SK-N-SH (cell line): ENCODE measurements around the gene MET. TPM values are rescaled to one million over a fixed set of nuclear protein-coding genes. Genes with fewer than 3 reads are reported as not detected.

Experiments used
- CTCF ChIA-PET: fragments of 300-600, 350-600 bp; formaldehyde crosslinking; extraction: SDS; loops from one replicate; lab custom pipeline; 2021; lab: Yijun Ruan, JAX
- POLR2A ChIA-PET: fragments of 350-600 bp; sonication (Branson Sonifier 250); formaldehyde crosslinking; extraction: SDS; loops from one replicate; lab custom pipeline; 2020; ENCODE audit warnings: antibody characterized with exemption, inconsistent platforms; lab: Yijun Ruan, JAX
- DNase-seq: peaks from one replicate; pipeline ENCODE4 v3.0.0; 2012
- H2AFZ ChIP-seq: fragments of 200-600 bp; sonication (generic); 2 replicates; pipeline ENCODE4 v1.8.1; 2016; ENCODE audit warnings: antibody characterized with exemption, mild to moderate bottlenecking, low read depth
- H3F3A ChIP-seq: fragments of 200-600 bp; sonication (generic); replicated peaks from 2 replicates; pipeline ENCODE3; 2016; ENCODE audit warnings: antibody characterized with exemption, mild to moderate bottlenecking; ENCODE audit not compliant: insufficient read depth
- H3K27ac ChIP-seq, 2 experiments: fragments of 200-500 bp in 1 of 2; fragments of 200-600 bp in 1 of 2; sonication (Bioruptor generic) in 1 of 2; sonication (generic), shearing (Covaris generic) in 1 of 2; 2 replicates each; pipeline versions ENCODE4 v1.5.1 to v1.6.1; 2014 to 2016; ENCODE audit warnings: low read depth in 2 of 2, inconsistent platforms in 1 of 2, low read length in 1 of 2, mild to moderate bottlenecking in 1 of 2, mixed read lengths in 1 of 2
- H3K27me3 ChIP-seq: fragments of 200-600 bp; sonication (generic), shearing (Covaris generic); 2 replicates; pipeline ENCODE4 v1.6.1; 2016; ENCODE audit warnings: mixed run types; ENCODE audit not compliant: insufficient read depth
- H3K36me3 ChIP-seq, 2 experiments: fragments of 200-500 bp in 1 of 2; fragments of 200-600 bp in 1 of 2; sonication (Bioruptor generic) in 1 of 2; sonication (generic) in 1 of 2; replicated peaks in 1 of 2; 2 replicates each; pipeline versions ENCODE3 to v1.5.1; 2014 to 2016; ENCODE audit warnings: low read length in 1 of 2, mild to moderate bottlenecking in 1 of 2; ENCODE audit not compliant: insufficient read depth in 2 of 2, control insufficient read depth in 1 of 2
- H3K4me1 ChIP-seq, 2 experiments: fragments of 200-500 bp in 1 of 2; fragments of 200-600 bp in 1 of 2; sonication (Bioruptor generic) in 1 of 2; sonication (generic), shearing (Covaris generic) in 1 of 2; 2 replicates each; pipeline versions ENCODE4 v1.5.1 to v1.6.1; 2014 to 2016; ENCODE audit warnings: low read depth in 1 of 2, low read length in 1 of 2, mixed run types in 1 of 2; ENCODE audit not compliant: insufficient read depth in 2 of 2, control insufficient read depth in 1 of 2
- H3K4me2 ChIP-seq: fragments of 200-600 bp; sonication (generic), shearing (Covaris generic); 2 replicates; pipeline ENCODE4 v1.6.1; 2017; ENCODE audit warnings: mixed run types
- H3K4me3 ChIP-seq, 2 experiments: fragments of 200-500 bp in 1 of 2; fragments of 200-600 bp in 1 of 2; sonication (Bioruptor generic) in 1 of 2; sonication (generic), shearing (Covaris generic) in 1 of 2; 2 replicates each; pipeline versions ENCODE4 v1.5.1 to v1.8.1; 2014 to 2016; ENCODE audit warnings: low read depth in 2 of 2, inconsistent platforms in 1 of 2, low read length in 1 of 2, mild to moderate bottlenecking in 1 of 2, mixed read lengths in 1 of 2, moderate library complexity in 1 of 2
- H3K79me2 ChIP-seq: fragments of 200-600 bp; sonication (generic); 2 replicates; pipeline ENCODE4 v1.8.1; 2017; ENCODE audit warnings: mild to moderate bottlenecking; ENCODE audit not compliant: insufficient read depth
- H3K9ac ChIP-seq: fragments of 200-600 bp; sonication (generic); 2 replicates; pipeline ENCODE4 v1.6.1; 2017; ENCODE audit warnings: mixed run types
- H3K9me2 ChIP-seq: fragments of 200-600 bp; sonication (generic); 2 replicates; pipeline ENCODE4 v1.6.1; 2017; ENCODE audit warnings: mixed run types
- H3K9me3 ChIP-seq: fragments of 200-600 bp; sonication (generic); 2 replicates; pipeline ENCODE4 v1.6.1; 2017; ENCODE audit warnings: mixed run types, mild to moderate bottlenecking, moderate library complexity
- H4K20me1 ChIP-seq: fragments of 200-600 bp; sonication (generic); 2 replicates; pipeline ENCODE4 v1.6.1; 2017; ENCODE audit warnings: mild to moderate bottlenecking, mixed run types; ENCODE audit not compliant: insufficient read depth
- CTCF ChIP-seq: fragments of 200-600 bp; sonication (generic); IDR thresholded peaks from 2 replicates; pipeline ENCODE4 v1.6.1; 2017; ENCODE audit warnings: antibody characterized with exemption, mild to moderate bottlenecking, moderate library complexity
- EP300 ChIP-seq, 2 experiments: IDR thresholded peaks; 2 replicates each; pipeline versions ENCODE4 v1.4.0 to v1.6.1; 2012; ENCODE audit warnings: borderline replicate concordance in 1 of 2, low read depth in 1 of 2, low read length in 1 of 2
- EZH2phosphoT487 ChIP-seq: fragments of 200-600 bp; sonication (generic); IDR thresholded peaks from 2 replicates; pipeline ENCODE4 v1.6.1; 2017; ENCODE audit warnings: low read depth, mixed run types, mild to moderate bottlenecking, antibody characterized with exemption, moderate library complexity, borderline replicate concordance
- FOXJ3 ChIP-seq: sonication (generic); formaldehyde crosslinking; IDR thresholded peaks from 2 replicates; pipeline ENCODE4 v1.5.1; 2020; ENCODE audit warnings: mild to moderate bottlenecking, missing genetic modification reagents
- FOXM1 ChIP-seq: IDR thresholded peaks from 2 replicates; pipeline ENCODE4 v1.4.0; 2012; ENCODE audit warnings: low read depth, mild to moderate bottlenecking
- GATA2 ChIP-seq: sonication (generic); formaldehyde crosslinking; IDR thresholded peaks from 2 replicates; pipeline ENCODE4 v1.5.0; 2020; ENCODE audit warnings: mild to moderate bottlenecking, missing genetic modification reagents
- IRF3 ChIP-seq: fragments of 150-350 bp; IDR thresholded peaks from 2 replicates; pipeline ENCODE4 v1.6.1; 2016; ENCODE audit warnings: mild to moderate bottlenecking, low read depth, low read length
- MAX ChIP-seq: IDR thresholded peaks from 2 replicates; pipeline ENCODE4 v1.4.0; 2012; ENCODE audit warnings: low read depth
- MEF2A ChIP-seq: IDR thresholded peaks from 2 replicates; pipeline ENCODE4 v1.4.0; 2012; ENCODE audit warnings: low read depth, borderline replicate concordance
- PBX3 ChIP-seq: IDR thresholded peaks from 2 replicates; pipeline ENCODE4; 2012
- POLR2AphosphoS5 ChIP-seq: IDR thresholded peaks from 2 replicates; pipeline ENCODE4 v1.6.1; 2012; ENCODE audit warnings: low read depth, low read length
- RAD21 ChIP-seq: IDR thresholded peaks from 2 replicates; pipeline ENCODE4 v1.6.1; 2012; ENCODE audit warnings: mild to moderate bottlenecking, low read length
- RCOR1 ChIP-seq: fragments of 150-350 bp; IDR thresholded peaks from 2 replicates; pipeline ENCODE4 v1.6.1; 2017; ENCODE audit warnings: antibody characterized with exemption, low read length
- REST ChIP-seq: IDR thresholded peaks from 2 replicates; pipeline ENCODE4 v1.6.1; 2012; ENCODE audit warnings: mild to moderate bottlenecking, low read depth, low read length, moderate library complexity
- RFX5 ChIP-seq: IDR thresholded peaks from 2 replicates; pipeline ENCODE4 v1.6.1; 2012; ENCODE audit warnings: mild to moderate bottlenecking, improper control_type of control experiment, low read length
- RXRA ChIP-seq: IDR thresholded peaks from 2 replicates; pipeline ENCODE4 v1.4.0; 2012; ENCODE audit warnings: low read depth, mild to moderate bottlenecking, borderline replicate concordance
- SIN3A ChIP-seq: IDR thresholded peaks from 2 replicates; pipeline ENCODE4 v1.6.1; 2012; ENCODE audit warnings: low read depth, mild to moderate bottlenecking, low read length, moderate library complexity, borderline replicate concordance
- SMC3 ChIP-seq: IDR thresholded peaks from 2 replicates; pipeline ENCODE4 v1.6.1; 2012; ENCODE audit warnings: low read depth, low read length, improper control_type of control experiment
- TAF1 ChIP-seq: IDR thresholded peaks from 2 replicates; pipeline ENCODE4 v1.6.1; 2012; ENCODE audit warnings: low read depth, mild to moderate bottlenecking, low read length, moderate library complexity, borderline replicate concordance
- TCF12 ChIP-seq: IDR thresholded peaks from 2 replicates; pipeline ENCODE4 v1.4.0; 2012
- whole genome bisulfite sequencing: methylation state at CpG from one replicate; pipeline ENCODE4 v1.1.6; 2017; ENCODE audit warnings: low lambda C conversion rate; 5-methylcytosine and 5-hydroxymethylcytosine counted together
- polyA plus RNA-seq, 3 experiments: library from polyadenylated mRNA; depleted of rRNA; stranded (reverse); fragments of >200 nt; gene quantifications; 2 replicates each; pipeline ENCODE4 v1.2.3, GENCODE V29; 2012

MET gene
- polyA plus RNA-seq, 1 of the 3 experiments (the other 2 are of a cell fraction), result 38.7 TPM

- no peak overlapping the region for H3K9ac ChIP-seq
- no peaks in the 10 kb centered on the region; the same call in 1 of the 2 replicates for H3K27me3 ChIP-seq
- H4K20me1 ChIP-seq, result no peaks in the 10 kb centered on the region
- peaks cover 97% of the 10 kb centered on the region for H3K79me2 ChIP-seq
- H3K4me1 ChIP-seq, result no peaks in the 10 kb centered on the region; a peak in 1 of 4 replicates
- H3F3A ChIP-seq, result peaks cover 2% of the 10 kb centered on the region
- H2AFZ ChIP-seq, result no peak overlapping the region
- TF ChIP-seq MEF2A, result no peak
- TF ChIP-seq SIN3A, result no peak
- no peak for TF ChIP-seq FOXJ3 (CRISPR knock-in tag)
- no peak for TF ChIP-seq POLR2AphosphoS5
- TF ChIP-seq TCF12, result no peak
- no peak for TF ChIP-seq RCOR1
- no peak for TF ChIP-seq RFX5
- TF ChIP-seq MAX, result no peak
- TF ChIP-seq REST, result no peak
- no peak for TF ChIP-seq IRF3
- TF ChIP-seq FOXM1, result no peak
- TF ChIP-seq PBX3, result no peak
- no peak for TF ChIP-seq SMC3
- TF ChIP-seq TAF1, result no peak
- TF ChIP-seq RAD21, result no peak
- no peak for TF ChIP-seq EZH2phosphoT487
- TF ChIP-seq GATA2 (CRISPR knock-in tag), result no peak
- TF ChIP-seq CTCF, result no peak
- TF ChIP-seq RXRA, result no peak
- TF ChIP-seq EP300 (IDR thresholded peaks at IDR 0.05; ENCODE audit: borderline replicate concordance in 1 of 2, low read depth in 1 of 2, low read length in 1 of 2), result no peak
- POLR2A ChIA-PET, result no interaction called here
- no peaks in the 10 kb centered on the region for H3K9me2 ChIP-seq
- no peak overlapping the region for H3K4me2 ChIP-seq
- CTCF ChIA-PET, result no interaction called here
- no peaks in the 10 kb centered on the region for H3K36me3 ChIP-seq
- 28% methylated on average over 1 of the region's 1 CpG for WGBS
- no peak overlapping the region; a peak in 1 of 4 replicates for H3K27ac ChIP-seq
- DNase-seq, result no peak
- no peaks in the 10 kb centered on the region for H3K9me3 ChIP-seq
- no peak overlapping the region for H3K4me3 ChIP-seq
These were observed 6.8 kb downstream of the MET start for GRCh38 chr7:116678780-116679179.
